Natural killer cell (primary cell): ENCODE data around the gene TSPYL1. TPM values are rescaled to one million over a fixed set of nuclear protein-coding genes. Genes with fewer than 3 reads are reported as not detected.
A peak's percentile ranks its signal among the peaks of the same experiment; 100 is the strongest.

ENCODE experiments used
- ATAC-seq, 3 donors: fragments of 150-1000 bp in 2 of 3; fragments of 200-7000 bp in 1 of 3; cut with Tn5 transposase; 1 replicate in 1 of 3; 2 replicates in 2 of 3; pipeline ENCODE4 v1.10.0; 2021; ENCODE audit warnings: mild to moderate bottlenecking in 2 of 3, moderate library complexity in 2 of 3
- DNase-seq, 2 donors: peaks; one replicate each; pipeline versions ENCODE4 v3.0.0 to v3.0.0-alpha.2; 2013 to 2021; ENCODE audit warnings: mixed read lengths in 1 of 2
- H3K27ac ChIP-seq: one replicate; pipeline ENCODE4 v1.5.1; 2013; ENCODE audit warnings: mild to moderate bottlenecking, low read length
- H3K27me3 ChIP-seq: one replicate; pipeline ENCODE4 v1.6.1; 2013; ENCODE audit warnings: low read length; ENCODE audit not compliant: control insufficient read depth, insufficient read depth
- H3K36me3 ChIP-seq: one replicate; pipeline ENCODE4 v1.6.1; 2013; ENCODE audit warnings: low read length; ENCODE audit not compliant: control insufficient read depth, insufficient read depth
- H3K4me1 ChIP-seq: one replicate; pipeline ENCODE4 v1.6.1; 2013; ENCODE audit warnings: low read length; ENCODE audit not compliant: control insufficient read depth, insufficient read depth
- H3K4me3 ChIP-seq: one replicate; pipeline ENCODE4 v1.5.1; 2013; ENCODE audit warnings: low read length
- H3K9me3 ChIP-seq: one replicate; pipeline ENCODE4 v1.6.1; 2013; ENCODE audit warnings: low read length; ENCODE audit not compliant: control insufficient read depth, insufficient read depth
- H3K27ac Mint-ChIP-seq, 2 donors: one replicate each; pipeline ENCODE4 v1.8.0; 2022; ENCODE audit warnings: mild to moderate bottlenecking in 2 of 2, mixed read lengths in 2 of 2, moderate library complexity in 1 of 2
- H3K27me3 Mint-ChIP-seq, 2 donors: one replicate each; pipeline ENCODE4 v1.8.0; 2022; ENCODE audit warnings: low read depth in 2 of 2, mixed read lengths in 2 of 2
- H3K36me3 Mint-ChIP-seq: one replicate; pipeline ENCODE4 v1.8.0; 2022; ENCODE audit warnings: mixed read lengths
- H3K4me1 Mint-ChIP-seq, 2 donors: one replicate each; pipeline ENCODE4 v1.8.0; 2022; ENCODE audit warnings: mixed read lengths in 2 of 2
- H3K4me3 Mint-ChIP-seq: one replicate; pipeline ENCODE4 v1.8.0; 2022; ENCODE audit warnings: mild to moderate bottlenecking, moderate library complexity, mixed read lengths
- H3K9me3 Mint-ChIP-seq, 2 donors: one replicate each; pipeline ENCODE4 v1.8.0; 2022; ENCODE audit warnings: mixed read lengths in 2 of 2
- WGBS: methylation state at CpG from one replicate; pipeline ENCODE4 v1.1.7; 2013; ENCODE audit warnings: missing lambda C conversion rate; ENCODE audit not compliant: insufficient coverage; 5-methylcytosine and 5-hydroxymethylcytosine counted together
- intact Hi-C: fragments of 100-400 bp; cut with micrococcal nuclease; formaldehyde crosslinking; loops from one replicate; pipeline ENCODE4 v1.14.2; 2022
- total RNA-seq, 4 donors: library from RNA; stranded (reverse); fragments of 120-200 nt in 1 of 4; gene quantifications; one replicate each; pipeline versions ENCODE4 v1.2.3 to v1.2.4, GENCODE V29; 2013 to 2022
- TF ChIP-seq, protein P1 (sequence below): fragments of 200-600 bp; IDR thresholded peaks from one replicate; pipeline ENCODE4 v1.8.0; 2022; ENCODE audit warnings: antibody characterized with exemption

The TSPYL1 gene
- total RNA-seq, 3 donors from 2014 or later (not counting 1 experiment from before 2014, with no cell fraction given) = 134 to 143 (median 142) TPM

DNA sequence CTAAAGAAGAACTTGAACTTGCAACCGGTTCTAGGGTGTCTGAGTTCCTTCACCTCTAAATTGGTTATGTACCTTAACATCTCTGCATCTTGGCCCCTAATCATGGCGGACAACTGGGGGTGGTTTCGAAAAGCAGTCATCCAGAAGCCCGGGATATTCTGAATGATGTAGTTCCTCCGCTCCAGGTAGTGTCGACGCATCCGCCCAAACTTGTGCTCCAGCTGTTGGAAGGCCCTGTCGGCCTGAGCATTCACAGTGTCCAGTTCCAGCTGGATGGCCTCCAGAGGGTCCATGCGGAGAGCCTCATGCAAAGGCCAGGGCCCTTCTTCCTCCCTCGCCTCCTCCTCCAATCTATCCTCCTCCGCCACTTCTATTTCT lies 887 bp downstream of the TSPYL1 start:
- peak overlapping the region; percentile 92 for H3K4me3 ChIP-seq
- 16% methylated on average over 12 of the region's 12 CpGs for WGBS
- Mint-ChIP-seq H3K36me3 (no peaks in the 10 kb centered on the region), H3K27ac (peak overlapping the region; percentile 98 to 100), H3K4me3 (peak overlapping the region; percentile 96), H3K4me1 (peaks cover 56 to 57% of the 10 kb centered on the region in 2 donors), H3K9me3 (no peaks in the 10 kb centered on the region), H3K27me3 (no peaks in the 10 kb centered on the region)
- H3K4me1 ChIP-seq = peaks cover 26% of the 10 kb centered on the region
- intact Hi-C loops = loop anchor here (1.0 to 5.0 kb wide), 4 partner anchors 25 to 389 kb away; partner anchors contain the start of genes RWDD1, TSPYL4 and ZUP1
- TF ChIP-seq, protein P1, sequence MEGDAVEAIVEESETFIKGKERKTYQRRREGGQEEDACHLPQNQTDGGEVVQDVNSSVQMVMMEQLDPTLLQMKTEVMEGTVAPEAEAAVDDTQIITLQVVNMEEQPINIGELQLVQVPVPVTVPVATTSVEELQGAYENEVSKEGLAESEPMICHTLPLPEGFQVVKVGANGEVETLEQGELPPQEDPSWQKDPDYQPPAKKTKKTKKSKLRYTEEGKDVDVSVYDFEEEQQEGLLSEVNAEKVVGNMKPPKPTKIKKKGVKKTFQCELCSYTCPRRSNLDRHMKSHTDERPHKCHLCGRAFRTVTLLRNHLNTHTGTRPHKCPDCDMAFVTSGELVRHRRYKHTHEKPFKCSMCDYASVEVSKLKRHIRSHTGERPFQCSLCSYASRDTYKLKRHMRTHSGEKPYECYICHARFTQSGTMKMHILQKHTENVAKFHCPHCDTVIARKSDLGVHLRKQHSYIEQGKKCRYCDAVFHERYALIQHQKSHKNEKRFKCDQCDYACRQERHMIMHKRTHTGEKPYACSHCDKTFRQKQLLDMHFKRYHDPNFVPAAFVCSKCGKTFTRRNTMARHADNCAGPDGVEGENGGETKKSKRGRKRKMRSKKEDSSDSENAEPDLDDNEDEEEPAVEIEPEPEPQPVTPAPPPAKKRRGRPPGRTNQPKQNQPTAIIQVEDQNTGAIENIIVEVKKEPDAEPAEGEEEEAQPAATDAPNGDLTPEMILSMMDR = no peak
- DNase-seq = no peak
- no peaks in the 10 kb centered on the region for H3K27me3 ChIP-seq
- peaks cover 19% of the 10 kb centered on the region for H3K36me3 ChIP-seq
- no peak for ATAC-seq
- H3K9me3 ChIP-seq = no peaks in the 10 kb centered on the region
- H3K27ac ChIP-seq = peak overlapping the region; percentile 99

DNA sequence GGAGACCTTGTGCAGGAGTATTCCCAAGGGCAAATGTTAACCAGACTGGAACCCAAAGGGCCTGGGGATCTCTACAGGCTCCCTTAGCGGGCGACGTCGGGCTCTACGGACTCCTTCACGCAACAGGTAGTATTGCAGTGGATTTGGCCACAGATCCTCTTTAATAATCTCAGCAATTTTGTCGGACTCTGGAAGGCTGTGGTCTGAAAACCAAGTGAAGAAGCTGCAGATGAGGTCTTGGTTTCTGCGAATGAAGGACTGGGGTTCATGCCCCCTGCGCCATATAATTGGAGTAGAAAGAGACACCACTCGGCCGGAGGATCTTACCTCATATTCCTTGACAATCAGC lies 1.3 kb downstream of the TSPYL1 start:
- Histone ChIP-seq H3K36me3 (peaks cover 21% of the 10 kb centered on the region), H3K9me3 (no peaks in the 10 kb centered on the region), H3K27ac (peak overlapping the region; percentile 99), H3K4me1 (peaks cover 26% of the 10 kb centered on the region), H3K27me3 (no peaks in the 10 kb centered on the region), H3K4me3 (peak overlapping the region; percentile 92)
- DNase-seq (no peak), ATAC-seq (no peak)
- Mint-ChIP-seq H3K9me3 (no peaks in the 10 kb centered on the region), H3K27me3 (no peaks in the 10 kb centered on the region), H3K36me3 (no peaks in the 10 kb centered on the region), H3K4me1 (peaks cover 56 to 57% of the 10 kb centered on the region in 2 donors), H3K4me3 (peak overlapping the region; percentile 96), H3K27ac (peak overlapping the region; percentile 98 to 100)
- intact Hi-C loops = loop anchor here (2.0 to 5.0 kb wide), 2 partner anchors 61 to 292 kb away; partner anchors contain the start of gene RWDD1
- 83% methylated on average over 8 of the region's 11 CpGs for WGBS
- TF ChIP-seq, protein P1 = no peak

DNA sequence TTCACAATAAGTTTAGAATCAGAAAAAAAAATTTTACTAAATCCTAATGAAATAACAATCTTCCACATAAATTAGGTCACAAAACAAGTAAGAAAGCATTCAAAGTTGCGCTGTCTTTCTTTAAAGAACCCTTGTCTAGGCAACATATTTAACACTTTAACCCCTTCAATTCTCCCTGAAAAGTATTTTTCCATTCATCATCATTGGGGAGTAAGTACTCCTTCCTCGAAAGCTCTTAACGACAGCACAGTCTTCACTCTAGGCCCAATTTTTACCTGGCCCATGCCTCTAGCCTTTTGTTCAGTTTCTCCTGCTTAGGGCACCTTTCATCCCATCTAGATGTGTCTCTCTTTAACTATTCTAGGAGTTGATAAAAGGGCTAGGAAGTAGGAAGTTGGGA lies 2.6 kb downstream of the TSPYL1 start:
- Mint-ChIP-seq H3K4me1 (peaks cover 56 to 57% of the 10 kb centered on the region in 2 donors), H3K9me3 (no peaks in the 10 kb centered on the region), H3K27ac (peak overlapping the region; percentile 98 to 100), H3K36me3 (no peaks in the 10 kb centered on the region), H3K4me3 (peak overlapping the region; percentile 96), H3K27me3 (no peaks in the 10 kb centered on the region)
- peaks cover 26% of the 10 kb centered on the region for H3K4me1 ChIP-seq
- intact Hi-C loops = loop anchor here (5.0 kb wide), 1 partner anchor 60 kb away; no protein-coding TSS in a partner anchor
- peaks cover 31% of the 10 kb centered on the region for H3K36me3 ChIP-seq
- TF ChIP-seq, protein P1 = no peak
- 33% methylated on average over 3 of the region's 3 CpGs for WGBS
- H3K27me3 ChIP-seq = no peaks in the 10 kb centered on the region
- H3K27ac ChIP-seq = peak overlapping the region; percentile 45
- ATAC-seq (no peak), DNase-seq (peak in 1 of 2 donors; percentile 19)
- no peaks in the 10 kb centered on the region for H3K9me3 ChIP-seq
- peak overlapping the region; percentile 29 for H3K4me3 ChIP-seq

DNA sequence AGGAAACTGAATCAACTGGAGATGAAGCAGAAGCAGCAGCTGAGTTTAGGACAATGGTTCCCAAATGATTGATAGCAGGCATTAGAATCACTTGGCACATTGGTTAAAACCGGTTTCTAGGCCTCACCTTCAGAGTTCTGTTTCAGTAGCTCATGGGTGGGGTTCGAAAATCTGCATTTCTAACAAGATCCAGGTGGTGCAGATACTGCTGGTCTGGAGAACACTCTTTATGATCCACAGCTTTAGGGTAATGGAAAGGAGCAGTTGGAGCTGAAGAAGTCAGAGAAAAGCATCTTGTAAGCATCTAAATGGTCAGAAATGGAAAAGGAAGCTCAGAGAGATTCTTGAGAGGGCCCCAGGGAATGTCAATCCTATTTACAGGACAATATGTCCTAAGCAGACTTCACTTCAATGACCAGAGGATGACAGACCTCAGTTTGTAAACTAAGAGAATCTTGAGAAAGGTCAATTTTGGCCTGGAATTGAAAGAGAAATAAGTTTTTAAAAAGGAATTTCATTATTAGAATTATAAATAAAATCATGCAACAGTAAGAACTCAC lies 8.5 kb downstream of the TSPYL1 start:
- no peak overlapping the region for H3K27ac ChIP-seq
- intact Hi-C loops = no loop called here

More for the DNA sequence above, 8.5 kb downstream of the TSPYL1 start:
- Histone ChIP-seq H3K4me3 (no peak overlapping the region), H3K36me3 (peaks cover 34% of the 10 kb centered on the region), H3K4me1 (peaks cover 5% of the 10 kb centered on the region), H3K27me3 (no peaks in the 10 kb centered on the region), H3K9me3 (no peaks in the 10 kb centered on the region)
- ATAC-seq (no peak), DNase-seq (no peak)
- H3K9me3 Mint-ChIP-seq = no peaks in the 10 kb centered on the region
- peaks cover 20 to 24% of the 10 kb centered on the region in 2 donors for H3K4me1 Mint-ChIP-seq
- H3K36me3 Mint-ChIP-seq = peaks cover 7% of the 10 kb centered on the region
- H3K4me3 Mint-ChIP-seq = no peak overlapping the region
- 67% methylated on average over 2 of the region's 2 CpGs for WGBS
- no peaks in the 10 kb centered on the region for H3K27me3 Mint-ChIP-seq
- H3K27ac Mint-ChIP-seq = peak overlapping the region; percentile 62 to 73
- TF ChIP-seq, protein P1 = no peak
